Measurements from ENCODE around the gene LRIG3. TPM values are rescaled to one million over a fixed set of nuclear protein-coding genes. Genes with fewer than 3 reads are reported as not detected.

Gene LRIG3
- total and polyA plus RNA-seq, 12 donors = 1.8 to 8.5 (median 6.4) TPM

DNA sequence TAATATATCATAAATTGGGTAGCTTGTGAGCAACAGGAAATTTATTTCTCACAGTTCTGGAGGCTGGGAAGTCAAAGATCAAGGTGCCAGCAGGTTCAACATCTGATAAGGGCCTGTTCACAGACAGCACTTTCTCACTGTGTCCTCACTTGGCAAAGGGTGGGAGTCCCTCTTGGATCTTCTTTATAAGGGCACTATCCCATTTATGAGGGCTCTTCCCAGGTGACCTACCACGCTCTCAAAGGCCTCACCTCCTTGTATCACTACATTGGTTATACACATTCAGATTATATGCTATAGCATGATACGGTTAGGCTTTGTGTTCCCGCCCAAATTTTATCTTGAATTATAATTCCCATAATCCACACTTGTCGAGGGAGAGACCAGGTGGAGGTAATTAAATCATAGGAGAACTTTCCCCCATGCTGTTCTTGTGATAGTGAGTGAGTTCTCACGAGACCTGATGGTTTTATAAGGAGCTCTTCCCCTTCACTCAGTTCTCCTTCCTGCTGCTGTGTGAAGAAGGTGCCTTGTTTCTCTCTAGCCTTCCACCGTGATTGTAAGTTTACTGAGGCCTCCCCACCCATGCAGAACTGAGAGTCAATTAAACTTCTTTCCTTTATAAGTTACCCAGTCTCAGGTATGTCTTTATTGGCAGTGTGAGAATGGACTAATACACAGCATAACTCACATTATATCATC is 19.2 kb upstream of the LRIG3 start:
- 88 to 89% methylated on average over 6 of the region's 6 CpGs for WGBS, 2 donors
- H3K4me3 ChIP-seq = no peak overlapping the region
- H3K9me3 ChIP-seq = no peaks in the 10 kb centered on the region
- H3K36me3 ChIP-seq = no peaks in the 10 kb centered on the region
- ATAC-seq (no peak), DNase-seq (no peak)
- peaks cover 0 to 8% (median 0%) of the 10 kb centered on the region in 9 donors for H3K4me1 ChIP-seq
- no peaks in the 10 kb centered on the region for H3K27me3 ChIP-seq
- intact Hi-C loops (cut with DNase I) = no loop called here
- no peak overlapping the region for H3K27ac ChIP-seq
- TF ChIP-seq, protein P1, sequence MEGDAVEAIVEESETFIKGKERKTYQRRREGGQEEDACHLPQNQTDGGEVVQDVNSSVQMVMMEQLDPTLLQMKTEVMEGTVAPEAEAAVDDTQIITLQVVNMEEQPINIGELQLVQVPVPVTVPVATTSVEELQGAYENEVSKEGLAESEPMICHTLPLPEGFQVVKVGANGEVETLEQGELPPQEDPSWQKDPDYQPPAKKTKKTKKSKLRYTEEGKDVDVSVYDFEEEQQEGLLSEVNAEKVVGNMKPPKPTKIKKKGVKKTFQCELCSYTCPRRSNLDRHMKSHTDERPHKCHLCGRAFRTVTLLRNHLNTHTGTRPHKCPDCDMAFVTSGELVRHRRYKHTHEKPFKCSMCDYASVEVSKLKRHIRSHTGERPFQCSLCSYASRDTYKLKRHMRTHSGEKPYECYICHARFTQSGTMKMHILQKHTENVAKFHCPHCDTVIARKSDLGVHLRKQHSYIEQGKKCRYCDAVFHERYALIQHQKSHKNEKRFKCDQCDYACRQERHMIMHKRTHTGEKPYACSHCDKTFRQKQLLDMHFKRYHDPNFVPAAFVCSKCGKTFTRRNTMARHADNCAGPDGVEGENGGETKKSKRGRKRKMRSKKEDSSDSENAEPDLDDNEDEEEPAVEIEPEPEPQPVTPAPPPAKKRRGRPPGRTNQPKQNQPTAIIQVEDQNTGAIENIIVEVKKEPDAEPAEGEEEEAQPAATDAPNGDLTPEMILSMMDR (IDR thresholded peaks at IDR 0.05) = no peak

DNA sequence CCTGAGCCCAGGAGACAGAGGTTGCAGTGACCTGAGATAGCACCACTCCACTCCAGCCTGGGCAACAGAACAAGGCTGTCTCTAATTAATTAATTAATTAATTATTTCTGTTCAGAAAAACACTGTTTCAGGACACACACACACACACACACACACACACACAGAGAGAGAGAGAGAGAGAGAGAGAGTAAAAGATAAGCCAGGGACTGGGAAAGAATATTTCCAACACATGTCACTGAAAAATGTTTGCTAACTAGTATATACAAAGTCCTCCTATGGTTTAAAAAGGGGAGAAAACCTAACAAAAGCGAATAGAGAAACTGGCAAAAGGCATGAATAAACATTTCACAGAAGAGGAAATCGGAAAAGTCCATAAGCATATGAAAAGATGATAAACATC is 18.1 kb upstream of the LRIG3 start:
- Histone ChIP-seq H3K27ac (no peak overlapping the region), H3K27me3 (no peaks in the 10 kb centered on the region), H3K4me3 (no peak overlapping the region), H3K36me3 (no peaks in the 10 kb centered on the region), H3K9me3 (no peaks in the 10 kb centered on the region), H3K4me1 (peaks cover 0 to 8% (median 0%) of the 10 kb centered on the region in 9 donors)
- ATAC-seq (no peak), DNase-seq (no peak)
- WGBS, 2 donors = 88 to 95% methylated on average over 2 of the region's 2 CpGs
- TF ChIP-seq, protein P1 (IDR thresholded peaks at IDR 0.05) = no peak
- intact Hi-C loops (cut with DNase I) = no loop called here

DNA sequence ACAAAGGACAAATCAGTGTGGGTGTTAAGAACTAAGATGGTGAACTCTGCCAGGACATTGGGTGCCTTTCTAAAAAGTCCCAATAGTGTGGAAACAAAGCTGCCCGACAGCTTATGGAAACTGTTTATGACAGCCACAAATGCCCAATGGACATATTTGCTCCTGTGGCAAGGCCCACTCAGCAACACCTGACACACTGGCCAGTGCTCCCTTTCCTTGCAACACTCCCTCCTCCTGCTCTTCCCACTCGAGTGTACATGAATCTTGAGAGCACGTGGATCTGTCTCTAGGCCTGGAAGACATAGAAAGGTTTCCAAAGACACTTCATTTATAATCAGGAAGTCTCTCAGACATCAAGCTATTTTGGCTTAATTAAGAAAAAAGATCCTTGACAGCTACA is 14.2 kb upstream of the LRIG3 start:
- Histone ChIP-seq H3K9me3 (no peaks in the 10 kb centered on the region), H3K27ac (no peak overlapping the region), H3K36me3 (no peaks in the 10 kb centered on the region), H3K4me3 (no peak overlapping the region), H3K4me1 (no peaks in the 10 kb centered on the region), H3K27me3 (no peaks in the 10 kb centered on the region)
- intact Hi-C loops (cut with DNase I) = no loop called here
- 66 to 80% methylated on average over 3 of the region's 3 CpGs for WGBS, 2 donors
- ATAC-seq (no peak), DNase-seq (no peak)
- TF ChIP-seq, protein P1 (IDR thresholded peaks at IDR 0.05) = no peak

DNA sequence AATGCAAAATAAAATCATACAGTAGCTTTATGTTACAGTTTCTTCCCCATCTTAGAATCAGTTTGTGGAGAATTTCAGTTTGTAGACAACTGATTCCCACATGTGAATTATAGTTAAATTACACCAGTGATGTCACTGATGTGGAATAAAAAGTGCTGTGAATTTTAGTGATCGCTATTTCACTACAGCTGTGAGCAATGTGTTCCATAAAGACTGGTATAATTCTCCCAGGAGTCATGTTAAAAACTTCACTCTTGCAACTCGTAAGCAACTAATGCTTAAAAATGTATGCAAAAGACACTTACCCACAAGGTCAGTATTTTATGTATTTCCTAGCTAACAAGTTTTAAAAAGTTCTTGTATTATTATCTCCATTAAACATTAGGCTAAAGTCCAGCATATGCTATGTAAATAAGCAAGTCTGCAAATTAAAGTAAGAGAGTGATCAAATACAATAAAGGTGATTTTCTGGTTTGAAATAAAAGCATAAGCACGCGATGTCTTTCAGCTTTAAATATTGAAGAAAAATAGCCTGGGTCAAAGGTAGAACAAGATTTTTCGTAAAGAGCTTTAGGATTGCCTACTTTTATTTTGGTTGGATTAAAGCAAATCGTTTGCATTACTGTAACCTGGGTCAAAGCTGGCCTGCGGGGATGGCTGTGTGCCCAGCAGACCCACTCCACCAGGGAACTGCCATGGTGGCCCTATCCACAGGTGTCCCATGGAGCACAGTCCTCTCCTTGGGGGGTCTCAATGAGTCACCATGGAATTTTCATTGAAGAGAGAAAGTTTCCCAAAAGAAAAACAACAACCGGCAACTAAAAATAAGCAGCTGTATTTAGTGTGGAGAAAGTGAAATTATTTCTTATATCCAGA is 12.7 kb upstream of the LRIG3 start:
- intact Hi-C loops (cut with DNase I) = no loop called here
- 91% methylated on average over 8 of the region's 8 CpGs for WGBS, 2 donors
- TF ChIP-seq, protein P1 (IDR thresholded peaks at IDR 0.05) = no peak

More for the DNA sequence above, 12.7 kb upstream of the LRIG3 start:
- Histone ChIP-seq H3K27me3 (no peaks in the 10 kb centered on the region), H3K36me3 (no peaks in the 10 kb centered on the region), H3K4me1 (no peaks in the 10 kb centered on the region), H3K27ac (no peak overlapping the region), H3K9me3 (no peaks in the 10 kb centered on the region), H3K4me3 (no peak overlapping the region)
- DNase-seq (no peak), ATAC-seq (no peak)

Data from heart right ventricle (tissue), 16 donors.